HEK293 (cell line): ENCODE measurements around the gene PPP6R3.
A peak's percentile ranks its signal among the peaks of the same experiment; 100 is the strongest.

Experiments used
- BCL11A ChIP-seq: fragments of 450-650 bp; formaldehyde crosslinking; IDR thresholded peaks from 2 replicates; pipeline ENCODE4 v1.5.1; 2016; ENCODE audit warnings: low read depth, missing biosample characterization, missing genetic modification characterization
- EGR2 ChIP-seq: fragments of 450-650 bp; formaldehyde crosslinking; IDR thresholded peaks from 2 replicates; pipeline ENCODE4 v1.5.1; 2016; ENCODE audit warnings: low read depth, missing biosample characterization, missing genetic modification characterization
- HOXC10 ChIP-seq: sonication (generic); formaldehyde crosslinking; IDR thresholded peaks from 2 replicates; pipeline ENCODE4 v1.8.1; 2023; ENCODE audit warnings: mild to moderate bottlenecking, missing genetic modification reagents
- KLF7 ChIP-seq: fragments of 450-650 bp; formaldehyde crosslinking; IDR thresholded peaks from 2 replicates; pipeline ENCODE4 v1.5.1; 2016; ENCODE audit warnings: missing biosample characterization, missing genetic modification characterization, borderline replicate concordance
- SCRT2 ChIP-seq: fragments of 450-650 bp; formaldehyde crosslinking; IDR thresholded peaks from 2 replicates; pipeline ENCODE4 v1.5.1; 2016; ENCODE audit warnings: missing biosample characterization, missing genetic modification characterization
- ZBTB48 ChIP-seq: fragments of 450-650 bp; formaldehyde crosslinking; IDR thresholded peaks from 2 replicates; pipeline ENCODE4 v1.5.1; 2016; ENCODE audit warnings: missing biosample characterization, missing genetic modification characterization
- ZBTB6 ChIP-seq: fragments of 450-650 bp; formaldehyde crosslinking; IDR thresholded peaks from 2 replicates; pipeline ENCODE4 v1.5.1; 2017; ENCODE audit warnings: missing biosample characterization, missing genetic modification characterization
- ZBTB8A ChIP-seq: fragments of 450-650 bp; formaldehyde crosslinking; IDR thresholded peaks from 2 replicates; pipeline ENCODE4 v1.5.1; 2016; ENCODE audit warnings: missing biosample characterization, missing genetic modification characterization
- ZNF2 ChIP-seq: fragments of 450-650 bp; formaldehyde crosslinking; IDR thresholded peaks from 2 replicates; pipeline ENCODE4 v1.5.1; 2016; ENCODE audit warnings: missing biosample characterization, missing genetic modification characterization
- ZNF391 ChIP-seq: fragments of 450-650 bp; formaldehyde crosslinking; IDR thresholded peaks from 2 replicates; pipeline ENCODE4 v1.5.1; 2016; ENCODE audit warnings: low read depth, missing biosample characterization, missing genetic modification characterization, borderline replicate concordance
- ZNF394 ChIP-seq: fragments of 450-650 bp; formaldehyde crosslinking; IDR thresholded peaks from 2 replicates; pipeline ENCODE4 v1.5.1; 2016; ENCODE audit warnings: missing biosample characterization, missing genetic modification characterization, mild to moderate bottlenecking, moderate library complexity, borderline replicate concordance
- ZNF544 ChIP-seq: fragments of 450-650 bp; formaldehyde crosslinking; IDR thresholded peaks from 2 replicates; pipeline ENCODE4 v1.5.0; 2017; ENCODE audit warnings: missing biosample characterization, missing genetic modification characterization
- ZNF664 ChIP-seq: fragments of 450-650 bp; formaldehyde crosslinking; IDR thresholded peaks from 2 replicates; pipeline ENCODE4 v1.5.1; 2016; ENCODE audit warnings: missing biosample characterization, missing genetic modification characterization
- ZNF692 ChIP-seq: fragments of 450-650 bp; formaldehyde crosslinking; IDR thresholded peaks from 2 replicates; pipeline ENCODE4 v1.5.1; 2016; ENCODE audit warnings: missing biosample characterization, missing genetic modification characterization
- ZXDB ChIP-seq: fragments of 450-650 bp; formaldehyde crosslinking; IDR thresholded peaks from 2 replicates; pipeline ENCODE4 v1.5.1; 2016; ENCODE audit warnings: missing biosample characterization, missing genetic modification characterization
- TF ChIP-seq, protein P1 (sequence below): fragments of 450-650 bp; formaldehyde crosslinking; IDR thresholded peaks from 2 replicates; pipeline ENCODE4 v1.5.1; 2016; ENCODE audit warnings: missing biosample characterization, missing genetic modification characterization
- TF ChIP-seq, protein P2 (sequence below): fragments of 450-650 bp; formaldehyde crosslinking; conservative IDR thresholded peaks from 2 replicates; pipeline ENCODE4 v1.5.1; 2016; ENCODE audit warnings: low read depth, missing biosample characterization, missing genetic modification characterization
- TF ChIP-seq, protein P3 (sequence below): fragments of 450-650 bp; formaldehyde crosslinking; IDR thresholded peaks from 2 replicates; pipeline ENCODE4 v1.5.1; 2016; ENCODE audit warnings: missing biosample characterization, missing genetic modification characterization
- TF ChIP-seq, protein P4 (sequence below): fragments of 450-650 bp; formaldehyde crosslinking; IDR thresholded peaks from 2 replicates; pipeline ENCODE4 v1.5.1; 2016; ENCODE audit warnings: missing biosample characterization, missing genetic modification characterization
- TF ChIP-seq, protein P5 (sequence below): fragments of 450-650 bp; formaldehyde crosslinking; IDR thresholded peaks from 2 replicates; pipeline ENCODE4 v1.5.1; 2016; ENCODE audit warnings: missing biosample characterization, missing genetic modification characterization

The PPP6R3 gene

GRCh38 chr11:68459886-68460740, 439 bp upstream of the PPP6R3 start (continued):
- TF ChIP-seq, protein P1, sequence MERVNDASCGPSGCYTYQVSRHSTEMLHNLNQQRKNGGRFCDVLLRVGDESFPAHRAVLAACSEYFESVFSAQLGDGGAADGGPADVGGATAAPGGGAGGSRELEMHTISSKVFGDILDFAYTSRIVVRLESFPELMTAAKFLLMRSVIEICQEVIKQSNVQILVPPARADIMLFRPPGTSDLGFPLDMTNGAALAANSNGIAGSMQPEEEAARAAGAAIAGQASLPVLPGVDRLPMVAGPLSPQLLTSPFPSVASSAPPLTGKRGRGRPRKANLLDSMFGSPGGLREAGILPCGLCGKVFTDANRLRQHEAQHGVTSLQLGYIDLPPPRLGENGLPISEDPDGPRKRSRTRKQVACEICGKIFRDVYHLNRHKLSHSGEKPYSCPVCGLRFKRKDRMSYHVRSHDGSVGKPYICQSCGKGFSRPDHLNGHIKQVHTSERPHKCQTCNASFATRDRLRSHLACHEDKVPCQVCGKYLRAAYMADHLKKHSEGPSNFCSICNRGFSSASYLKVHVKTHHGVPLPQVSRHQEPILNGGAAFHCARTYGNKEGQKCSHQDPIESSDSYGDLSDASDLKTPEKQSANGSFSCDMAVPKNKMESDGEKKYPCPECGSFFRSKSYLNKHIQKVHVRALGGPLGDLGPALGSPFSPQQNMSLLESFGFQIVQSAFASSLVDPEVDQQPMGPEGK (tag by site-specific recombination): peak; percentile 95
- TF ChIP-seq ZNF2 (tag by site-specific recombination): peak; percentile 72; the same call in 1 of the 2 replicates
- TF ChIP-seq ZBTB6: peak; percentile 80
- peak; percentile 74 for TF ChIP-seq ZNF692 (tag by site-specific recombination)
- no peak for TF ChIP-seq HOXC10 (CRISPR knock-in tag)
- peak; percentile 55; the same call in 1 of the 2 replicates for TF ChIP-seq ZNF664 (tag by site-specific recombination)
- TF ChIP-seq ZXDB: peak; percentile 80
- TF ChIP-seq, protein P2, sequence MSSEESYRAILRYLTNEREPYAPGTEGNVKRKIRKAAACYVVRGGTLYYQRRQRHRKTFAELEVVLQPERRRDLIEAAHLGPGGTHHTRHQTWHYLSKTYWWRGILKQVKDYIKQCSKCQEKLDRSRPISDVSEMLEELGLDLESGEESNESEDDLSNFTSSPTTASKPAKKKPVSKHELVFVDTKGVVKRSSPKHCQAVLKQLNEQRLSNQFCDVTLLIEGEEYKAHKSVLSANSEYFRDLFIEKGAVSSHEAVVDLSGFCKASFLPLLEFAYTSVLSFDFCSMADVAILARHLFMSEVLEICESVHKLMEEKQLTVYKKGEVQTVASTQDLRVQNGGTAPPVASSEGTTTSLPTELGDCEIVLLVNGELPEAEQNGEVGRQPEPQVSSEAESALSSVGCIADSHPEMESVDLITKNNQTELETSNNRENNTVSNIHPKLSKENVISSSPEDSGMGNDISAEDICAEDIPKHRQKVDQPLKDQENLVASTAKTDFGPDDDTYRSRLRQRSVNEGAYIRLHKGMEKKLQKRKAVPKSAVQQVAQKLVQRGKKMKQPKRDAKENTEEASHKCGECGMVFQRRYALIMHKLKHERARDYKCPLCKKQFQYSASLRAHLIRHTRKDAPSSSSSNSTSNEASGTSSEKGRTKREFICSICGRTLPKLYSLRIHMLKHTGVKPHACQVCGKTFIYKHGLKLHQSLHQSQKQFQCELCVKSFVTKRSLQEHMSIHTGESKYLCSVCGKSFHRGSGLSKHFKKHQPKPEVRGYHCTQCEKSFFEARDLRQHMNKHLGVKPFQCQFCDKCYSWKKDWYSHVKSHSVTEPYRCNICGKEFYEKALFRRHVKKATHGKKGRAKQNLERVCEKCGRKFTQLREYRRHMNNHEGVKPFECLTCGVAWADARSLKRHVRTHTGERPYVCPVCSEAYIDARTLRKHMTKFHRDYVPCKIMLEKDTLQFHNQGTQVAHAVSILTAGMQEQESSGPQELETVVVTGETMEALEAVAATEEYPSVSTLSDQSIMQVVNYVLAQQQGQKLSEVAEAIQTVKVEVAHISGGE (tag by site-specific recombination): peak; percentile 31; the same call in 1 of the 2 replicates
- TF ChIP-seq ZNF394 (tag by site-specific recombination): peak; percentile 91
- TF ChIP-seq ZNF391 (tag by site-specific recombination): peak; percentile 94
- TF ChIP-seq, protein P3, sequence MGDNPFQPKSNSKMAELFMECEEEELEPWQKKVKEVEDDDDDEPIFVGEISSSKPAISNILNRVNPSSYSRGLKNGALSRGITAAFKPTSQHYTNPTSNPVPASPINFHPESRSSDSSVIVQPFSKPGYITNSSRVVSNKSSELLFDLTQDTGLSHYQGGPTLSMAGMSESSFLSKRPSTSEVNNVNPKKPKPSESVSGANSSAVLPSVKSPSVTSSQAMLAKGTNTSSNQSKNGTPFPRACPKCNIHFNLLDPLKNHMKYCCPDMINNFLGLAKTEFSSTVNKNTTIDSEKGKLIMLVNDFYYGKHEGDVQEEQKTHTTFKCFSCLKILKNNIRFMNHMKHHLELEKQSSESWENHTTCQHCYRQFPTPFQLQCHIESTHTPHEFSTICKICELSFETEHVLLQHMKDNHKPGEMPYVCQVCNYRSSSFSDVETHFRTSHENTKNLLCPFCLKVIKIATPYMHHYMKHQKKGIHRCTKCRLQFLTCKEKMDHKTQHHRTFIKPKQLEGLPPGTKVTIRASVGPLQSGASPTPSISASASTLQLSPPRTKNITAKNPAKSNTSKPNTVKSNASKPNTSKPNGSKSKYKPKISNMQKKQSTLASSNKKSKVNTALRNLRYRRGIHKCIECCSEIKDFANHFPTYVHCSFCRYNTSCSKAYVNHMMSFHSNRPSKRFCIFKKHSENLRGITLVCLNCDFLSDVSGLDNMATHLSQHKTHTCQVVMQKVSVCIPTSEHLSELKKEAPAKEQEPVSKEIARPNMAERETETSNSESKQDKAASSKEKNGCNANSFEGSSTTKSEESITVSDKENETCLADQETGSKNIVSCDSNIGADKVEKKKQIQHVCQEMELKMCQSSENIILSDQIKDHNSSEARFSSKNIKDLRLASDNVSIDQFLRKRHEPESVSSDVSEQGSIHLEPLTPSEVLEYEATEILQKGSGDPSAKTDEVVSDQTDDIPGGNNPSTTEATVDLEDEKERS (tag by site-specific recombination): no peak
- peak; percentile 74 for TF ChIP-seq SCRT2
- peak; percentile 71; the same call in 1 of the 2 replicates for TF ChIP-seq KLF7
- peak; percentile 93 for TF ChIP-seq BCL11A (tag by site-specific recombination)
- TF ChIP-seq ZBTB8A: 0 out of 2 replicates have a peak, but pooled peaks have one; percentile 20
- TF ChIP-seq, protein P4, sequence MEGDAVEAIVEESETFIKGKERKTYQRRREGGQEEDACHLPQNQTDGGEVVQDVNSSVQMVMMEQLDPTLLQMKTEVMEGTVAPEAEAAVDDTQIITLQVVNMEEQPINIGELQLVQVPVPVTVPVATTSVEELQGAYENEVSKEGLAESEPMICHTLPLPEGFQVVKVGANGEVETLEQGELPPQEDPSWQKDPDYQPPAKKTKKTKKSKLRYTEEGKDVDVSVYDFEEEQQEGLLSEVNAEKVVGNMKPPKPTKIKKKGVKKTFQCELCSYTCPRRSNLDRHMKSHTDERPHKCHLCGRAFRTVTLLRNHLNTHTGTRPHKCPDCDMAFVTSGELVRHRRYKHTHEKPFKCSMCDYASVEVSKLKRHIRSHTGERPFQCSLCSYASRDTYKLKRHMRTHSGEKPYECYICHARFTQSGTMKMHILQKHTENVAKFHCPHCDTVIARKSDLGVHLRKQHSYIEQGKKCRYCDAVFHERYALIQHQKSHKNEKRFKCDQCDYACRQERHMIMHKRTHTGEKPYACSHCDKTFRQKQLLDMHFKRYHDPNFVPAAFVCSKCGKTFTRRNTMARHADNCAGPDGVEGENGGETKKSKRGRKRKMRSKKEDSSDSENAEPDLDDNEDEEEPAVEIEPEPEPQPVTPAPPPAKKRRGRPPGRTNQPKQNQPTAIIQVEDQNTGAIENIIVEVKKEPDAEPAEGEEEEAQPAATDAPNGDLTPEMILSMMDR (tag by site-specific recombination): 0 out of 2 replicates have a peak, but pooled peaks have one; percentile 10
- TF ChIP-seq ZBTB48 (tag by site-specific recombination): peak; percentile 93
- TF ChIP-seq, protein P5, sequence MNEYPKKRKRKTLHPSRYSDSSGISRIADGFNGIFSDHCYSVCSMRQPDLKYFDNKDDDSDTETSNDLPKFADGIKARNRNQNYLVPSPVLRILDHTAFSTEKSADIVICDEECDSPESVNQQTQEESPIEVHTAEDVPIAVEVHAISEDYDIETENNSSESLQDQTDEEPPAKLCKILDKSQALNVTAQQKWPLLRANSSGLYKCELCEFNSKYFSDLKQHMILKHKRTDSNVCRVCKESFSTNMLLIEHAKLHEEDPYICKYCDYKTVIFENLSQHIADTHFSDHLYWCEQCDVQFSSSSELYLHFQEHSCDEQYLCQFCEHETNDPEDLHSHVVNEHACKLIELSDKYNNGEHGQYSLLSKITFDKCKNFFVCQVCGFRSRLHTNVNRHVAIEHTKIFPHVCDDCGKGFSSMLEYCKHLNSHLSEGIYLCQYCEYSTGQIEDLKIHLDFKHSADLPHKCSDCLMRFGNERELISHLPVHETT (tag by site-specific recombination): peak; percentile 84; the same call in 1 of the 2 replicates
- peak; percentile 61 for TF ChIP-seq EGR2
- no peak for TF ChIP-seq ZNF544 (tag by site-specific recombination)
